Common myeloid progenitor, CD34-positive (primary cell): ENCODE results near the gene PROM2.

Experiments used
- CTCF ChIA-PET: fragments of 350-600 bp; sonication (Branson Sonifier 250); formaldehyde crosslinking; loops from one replicate; lab custom pipeline; 2021; ENCODE audit warnings: antibody characterized with exemption; lab: Charles Lee
- POLR2A ChIA-PET: fragments of 350-600 bp; sonication (Branson Sonifier 250); formaldehyde crosslinking; loops from one replicate; lab custom pipeline; 2021; ENCODE audit warnings: antibody characterized with exemption; lab: Charles Lee
- DNase-seq, 3 donors: peaks; one replicate each; pipeline versions ENCODE4 v3.0.0 to v3.0.0-alpha.2; 2013
- H3K27ac ChIP-seq, 2 experiments: 1 replicate in 1 of 2; 2 replicates in 1 of 2; pipeline ENCODE4 v1.7.0; 2013; ENCODE audit warnings: inconsistent platforms in 2 of 2, low read length in 2 of 2, mild to moderate bottlenecking in 2 of 2, low read depth in 1 of 2, moderate library complexity in 1 of 2; ENCODE audit not compliant: severe bottlenecking in 2 of 2, insufficient read depth in 1 of 2, poor library complexity in 1 of 2
- H3K27me3 ChIP-seq, 5 experiments: replicated peaks in 2 of 5; 1 replicate in 3 of 5; 2 replicates in 2 of 5; pipeline versions ENCODE4 v1.6.1 to v1.7.0; 2013; ENCODE audit warnings: low read length in 4 of 5, mild to moderate bottlenecking in 2 of 5, moderate library complexity in 2 of 5, inconsistent platforms in 1 of 5; ENCODE audit not compliant: insufficient read depth in 5 of 5, control insufficient read depth in 4 of 5
- H3K36me3 ChIP-seq, 4 experiments: 1 replicate in 2 of 4; 2 replicates in 2 of 4; pipeline versions ENCODE4 v1.6.1 to v1.7.0; 2013; ENCODE audit warnings: low read length in 3 of 4, control low read depth in 1 of 4, mild to moderate bottlenecking in 1 of 4; ENCODE audit not compliant: control insufficient read depth in 4 of 4, insufficient read depth in 4 of 4
- H3K4me1 ChIP-seq, 4 experiments: 1 replicate in 3 of 4; 2 replicates in 1 of 4; pipeline versions ENCODE4 v1.6.1 to v1.7.1; 2013; ENCODE audit warnings: low read length in 3 of 4, mild to moderate bottlenecking in 3 of 4, control low read depth in 1 of 4, inconsistent platforms in 1 of 4, moderate library complexity in 1 of 4; ENCODE audit not compliant: control insufficient read depth in 4 of 4, insufficient read depth in 4 of 4; ENCODE audit errors: control extremely low read depth in 1 of 4
- H3K4me3 ChIP-seq, 7 experiments: 1 replicate in 4 of 7; 2 replicates in 3 of 7; pipeline versions ENCODE4 v1.5.1 to v1.7.0; 2013; ENCODE audit warnings: mild to moderate bottlenecking in 7 of 7, low read length in 6 of 7, moderate library complexity in 6 of 7, inconsistent platforms in 2 of 7, low read depth in 2 of 7, control low read depth in 1 of 7; ENCODE audit not compliant: insufficient read depth in 4 of 7, control insufficient read depth in 1 of 7; ENCODE audit errors: extremely low read depth in 1 of 7
- H3K9me3 ChIP-seq, 5 experiments: 1 replicate in 4 of 5; 2 replicates in 1 of 5; pipeline versions ENCODE4 v1.6.1 to v1.7.1; 2013; ENCODE audit warnings: low read length in 4 of 5, mild to moderate bottlenecking in 2 of 5, inconsistent platforms in 1 of 5, low read depth in 1 of 5, moderate library complexity in 1 of 5; ENCODE audit not compliant: control insufficient read depth in 4 of 5, insufficient read depth in 2 of 5; ENCODE audit errors: control extremely low read depth in 1 of 5
- WGBS: methylation state at CpG from one replicate; pipeline ENCODE4 v1.1.5; 2013; ENCODE audit not compliant: insufficient coverage; 5-methylcytosine and 5-hydroxymethylcytosine counted together

The PROM2 gene

GRCh38 chr2:95295376-95295775, 21.1 kb downstream of the PROM2 start:
- ChIA-PET CTCF (interaction anchor here (0.7 kb wide), 1 partner anchor 50 kb away, joined by 3 read pairs; no protein-coding TSS in a partner anchor), POLR2A (no interaction called here)
- 95% methylated on average over 6 of the region's 6 CpGs for WGBS
- no peak for DNase-seq
- Histone ChIP-seq H3K27ac (no peak overlapping the region), H3K36me3 (no peaks in the 10 kb centered on the region), H3K4me3 (no peak overlapping the region), H3K27me3 (peaks cover 0 to 5% (median 0%) of the 10 kb centered on the region in 5 experiments), H3K9me3 (peaks cover 0 to 10% (median 3%) of the 10 kb centered on the region in 5 experiments), H3K4me1 (peaks cover 0 to 14% (median 7%) of the 10 kb centered on the region in 4 experiments)

GRCh38 chr2:95296011-95296410, 21.8 kb downstream of the PROM2 start:
- Histone ChIP-seq H3K27ac (no peak overlapping the region), H3K9me3 (peaks cover 0 to 7% (median 3%) of the 10 kb centered on the region in 5 experiments), H3K4me1 (peaks cover 0 to 20% (median 10%) of the 10 kb centered on the region in 4 experiments), H3K27me3 (peaks cover 0 to 5% (median 0%) of the 10 kb centered on the region in 5 experiments), H3K4me3 (no peak overlapping the region), H3K36me3 (no peaks in the 10 kb centered on the region)
- ChIA-PET CTCF (no interaction called here), POLR2A (no interaction called here)
- no peak for DNase-seq
- WGBS: 88% methylated on average over 3 of the region's 5 CpGs

GRCh38 chr2:95296880-95297487, 22.7 kb downstream of the PROM2 start, which contains the start of gene KCNIP3:
Gene KCNIP3 (plus strand): TSS chr2:95297347. CDS start chr2:95297439, 92 bp downstream.
- ChIA-PET CTCF (no interaction called here), POLR2A (no interaction called here)
- H3K4me3 ChIP-seq: peak within 1 kb of the TSS in 5 of 7 experiments; percentile 32 to 70 (median 50)
- H3K4me1 ChIP-seq: peaks cover 0 to 28% (median 18%) of the 10 kb centered on the region in 4 experiments
- no peak within 1 kb of the TSS for H3K27ac ChIP-seq
- WGBS: 7% methylated on average over 8 of the region's 13 CpGs
- H3K9me3 ChIP-seq: peaks cover 0 to 3% (median 0%) of the 10 kb centered on the region in 5 experiments
- DNase-seq: peak in 2 of 3 donors; percentile 31 to 54
- H3K36me3 ChIP-seq: no peaks in the 10 kb centered on the region
- peaks cover 0 to 5% (median 0%) of the 10 kb centered on the region in 5 experiments for H3K27me3 ChIP-seq

- Histone ChIP-seq H3K27ac (no peak overlapping the region), H3K9me3 (no peaks in the 10 kb centered on the region), H3K27me3 (peaks cover 0 to 5% (median 0%) of the 10 kb centered on the region in 5 experiments), H3K36me3 (no peaks in the 10 kb centered on the region), H3K4me3 (peak overlapping the region in 4 of 7 experiments; percentile 32 to 70 (median 52)), H3K4me1 (peaks cover 0 to 31% (median 21%) of the 10 kb centered on the region in 4 experiments)
- CTCF ChIA-PET: no interaction called here
- no peak for DNase-seq
- WGBS: 89% methylated on average over 6 of the region's 11 CpGs
- POLR2A ChIA-PET: no interaction called here
These were observed 23.6 kb downstream of the PROM2 start for GRCh38 chr2:95297639-95298395.

- H3K27ac ChIP-seq: no peak overlapping the region
- peaks cover 0 to 5% (median 0%) of the 10 kb centered on the region in 5 experiments for H3K27me3 ChIP-seq
- no peak for DNase-seq
- WGBS: 99% methylated on average over 8 of the region's 9 CpGs
- H3K4me1 ChIP-seq: peaks cover 0 to 31% (median 21%) of the 10 kb centered on the region in 4 experiments
- H3K9me3 ChIP-seq: no peaks in the 10 kb centered on the region
- no peaks in the 10 kb centered on the region for H3K36me3 ChIP-seq
- H3K4me3 ChIP-seq: no peak overlapping the region
- ChIA-PET CTCF (no interaction called here), POLR2A (no interaction called here)
These were observed 24.4 kb downstream of the PROM2 start for GRCh38 chr2:95298486-95299111.

- DNase-seq: no peak
- whole genome bisulfite sequencing: 96% methylated on average over 6 of the region's 9 CpGs
- CTCF ChIA-PET: no interaction called here
- H3K4me1 ChIP-seq: peaks cover 0 to 31% (median 21%) of the 10 kb centered on the region in 4 experiments
- no peaks in the 10 kb centered on the region for H3K9me3 ChIP-seq
- H3K4me3 ChIP-seq: no peak overlapping the region
- H3K27ac ChIP-seq: no peak overlapping the region
- H3K27me3 ChIP-seq: peaks cover 0 to 5% (median 0%) of the 10 kb centered on the region in 5 experiments
- H3K36me3 ChIP-seq: no peaks in the 10 kb centered on the region
- POLR2A ChIA-PET: no interaction called here
These were observed 25.7 kb downstream of the PROM2 start for GRCh38 chr2:95299961-95300360.
